ENCODE results near the gene IRX3.

The IRX3 gene

DNA sequence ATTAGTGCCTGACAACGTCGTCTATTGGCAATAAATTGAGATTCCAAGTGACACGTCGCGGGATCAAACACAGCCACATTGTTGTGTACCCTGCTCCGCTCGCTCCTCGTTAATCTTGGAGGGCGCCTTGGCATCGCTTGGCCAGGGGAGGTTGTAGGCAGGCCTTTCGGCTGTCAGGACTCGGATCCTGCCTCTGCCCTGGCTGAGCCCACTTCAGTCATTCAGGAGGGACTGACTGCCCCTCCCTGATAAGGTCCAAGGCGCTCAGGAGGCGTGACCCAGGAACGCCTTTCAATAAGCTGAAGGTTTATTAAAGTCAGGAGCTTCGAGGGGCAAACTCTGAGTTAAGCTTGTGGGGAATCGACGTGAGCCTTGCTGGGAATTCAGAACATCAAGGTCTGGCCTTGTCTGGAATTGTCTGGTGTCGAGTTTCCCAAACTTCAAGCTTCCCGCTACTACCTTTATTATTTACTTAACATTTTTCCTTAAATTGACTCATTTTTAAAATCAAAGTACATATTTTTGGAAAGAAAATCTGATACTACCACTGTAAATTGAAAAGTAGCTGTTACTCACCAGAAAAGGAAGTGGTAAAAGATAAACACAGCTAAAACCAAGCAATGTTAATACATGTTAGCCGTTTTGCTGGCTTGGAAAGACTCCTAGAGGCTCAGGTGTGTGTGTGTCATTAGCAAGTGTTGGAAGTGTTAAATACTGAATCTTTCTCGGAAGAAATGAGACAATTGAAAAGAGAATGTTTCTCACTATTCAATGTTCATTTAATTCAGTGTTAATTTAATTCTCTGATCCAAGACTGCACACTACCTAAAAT lies 5.3 kb upstream of the IRX3 start:
- no peak for ATAC-seq
- TF ChIP-seq CSRNP3 (CRISPR knock-in tag; IDR thresholded peaks at IDR 0.05) = no peak
- TF ChIP-seq ZFP30 (CRISPR knock-in tag; IDR thresholded peaks at IDR 0.05) = no peak
- no peak for TF ChIP-seq ZNF565 (CRISPR knock-in tag; conservative IDR thresholded peaks at IDR 0.05; ENCODE audit: low read depth)

DNA sequence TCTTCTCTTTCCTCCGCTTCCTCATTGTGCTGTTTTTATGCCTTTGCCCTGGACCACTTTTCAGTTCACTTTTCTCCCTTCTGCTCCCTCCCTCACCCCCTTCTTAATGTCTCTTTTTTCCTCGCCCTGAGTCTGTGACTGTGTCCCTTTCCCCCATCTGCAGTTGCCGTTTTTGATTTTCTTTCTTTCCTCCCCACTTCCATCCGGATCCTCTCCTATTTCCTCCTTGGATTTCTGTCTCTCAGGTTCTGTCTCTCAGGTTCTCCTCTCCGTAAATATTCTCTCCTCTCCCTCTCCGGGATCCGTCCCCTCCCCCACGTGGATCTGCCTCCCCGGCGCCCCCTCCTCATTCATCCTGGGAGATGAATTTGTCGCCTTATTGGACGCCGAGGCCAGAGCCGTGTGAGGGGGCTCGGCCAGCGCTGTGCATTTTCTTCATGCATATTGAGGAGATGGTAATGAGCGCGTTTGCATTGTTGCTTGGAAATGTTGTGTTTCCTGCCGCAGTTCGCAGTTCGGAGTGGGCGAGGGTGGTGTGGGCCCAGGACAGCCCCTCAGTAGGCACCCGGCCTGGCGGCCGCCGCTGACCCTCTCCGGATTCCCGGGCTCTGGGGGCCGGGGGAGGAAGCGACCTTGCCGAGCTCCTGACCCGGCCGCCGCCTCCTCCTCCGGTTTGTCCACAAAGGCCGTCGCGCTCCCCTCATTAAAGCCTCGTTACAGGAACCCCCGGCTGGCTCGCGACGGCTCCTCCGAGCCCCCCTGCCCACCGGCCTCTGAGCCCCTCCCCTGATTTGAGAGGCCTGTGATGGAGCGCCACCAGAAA lies 4.5 kb upstream of the IRX3 start:
- no peak for ATAC-seq
- TF ChIP-seq CSDC2 (CRISPR knock-in tag; IDR thresholded peaks at IDR 0.05) (no peak), ZNF70 (CRISPR knock-in tag; IDR thresholded peaks at IDR 0.05) (no peak), ZC3H10 (CRISPR knock-in tag; IDR thresholded peaks at IDR 0.05) (no peak), ZFP3 (CRISPR knock-in tag; IDR thresholded peaks at IDR 0.05) (no peak), SNAI2 (CRISPR knock-in tag; IDR thresholded peaks at IDR 0.05) (no peak), RARB (CRISPR knock-in tag; IDR thresholded peaks at IDR 0.05) (no peak), ISL1 (CRISPR knock-in tag; IDR thresholded peaks at IDR 0.05) (no peak), ARNTL (CRISPR knock-in tag; IDR thresholded peaks at IDR 0.05; ENCODE audit: borderline replicate concordance, low read depth) (no peak), ZNF565 (CRISPR knock-in tag; conservative IDR thresholded peaks at IDR 0.05; ENCODE audit: low read depth) (no peak), TCF4 (CRISPR knock-in tag; IDR thresholded peaks at IDR 0.05; ENCODE audit: borderline replicate concordance) (no peak), GLIS3 (CRISPR knock-in tag; IDR thresholded peaks at IDR 0.05) (no peak), OSR1 (CRISPR knock-in tag; IDR thresholded peaks at IDR 0.05) (no peak)
- TF ChIP-seq, protein P1, sequence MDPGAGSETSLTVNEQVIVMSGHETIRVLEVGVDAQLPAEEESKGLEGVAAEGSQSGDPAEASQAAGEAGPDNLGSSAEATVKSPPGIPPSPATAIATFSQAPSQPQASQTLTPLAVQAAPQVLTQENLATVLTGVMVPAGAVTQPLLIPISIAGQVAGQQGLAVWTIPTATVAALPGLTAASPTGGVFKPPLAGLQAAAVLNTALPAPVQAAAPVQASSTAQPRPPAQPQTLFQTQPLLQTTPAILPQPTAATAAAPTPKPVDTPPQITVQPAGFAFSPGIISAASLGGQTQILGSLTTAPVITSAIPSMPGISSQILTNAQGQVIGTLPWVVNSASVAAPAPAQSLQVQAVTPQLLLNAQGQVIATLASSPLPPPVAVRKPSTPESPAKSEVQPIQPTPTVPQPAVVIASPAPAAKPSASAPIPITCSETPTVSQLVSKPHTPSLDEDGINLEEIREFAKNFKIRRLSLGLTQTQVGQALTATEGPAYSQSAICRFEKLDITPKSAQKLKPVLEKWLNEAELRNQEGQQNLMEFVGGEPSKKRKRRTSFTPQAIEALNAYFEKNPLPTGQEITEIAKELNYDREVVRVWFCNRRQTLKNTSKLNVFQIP (CRISPR knock-in tag; IDR thresholded peaks at IDR 0.05; ENCODE audit: borderline replicate concordance, low read depth) = no peak
- TF ChIP-seq, protein P2, sequence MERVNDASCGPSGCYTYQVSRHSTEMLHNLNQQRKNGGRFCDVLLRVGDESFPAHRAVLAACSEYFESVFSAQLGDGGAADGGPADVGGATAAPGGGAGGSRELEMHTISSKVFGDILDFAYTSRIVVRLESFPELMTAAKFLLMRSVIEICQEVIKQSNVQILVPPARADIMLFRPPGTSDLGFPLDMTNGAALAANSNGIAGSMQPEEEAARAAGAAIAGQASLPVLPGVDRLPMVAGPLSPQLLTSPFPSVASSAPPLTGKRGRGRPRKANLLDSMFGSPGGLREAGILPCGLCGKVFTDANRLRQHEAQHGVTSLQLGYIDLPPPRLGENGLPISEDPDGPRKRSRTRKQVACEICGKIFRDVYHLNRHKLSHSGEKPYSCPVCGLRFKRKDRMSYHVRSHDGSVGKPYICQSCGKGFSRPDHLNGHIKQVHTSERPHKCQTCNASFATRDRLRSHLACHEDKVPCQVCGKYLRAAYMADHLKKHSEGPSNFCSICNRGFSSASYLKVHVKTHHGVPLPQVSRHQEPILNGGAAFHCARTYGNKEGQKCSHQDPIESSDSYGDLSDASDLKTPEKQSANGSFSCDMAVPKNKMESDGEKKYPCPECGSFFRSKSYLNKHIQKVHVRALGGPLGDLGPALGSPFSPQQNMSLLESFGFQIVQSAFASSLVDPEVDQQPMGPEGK (CRISPR knock-in tag; IDR thresholded peaks at IDR 0.05; ENCODE audit: borderline replicate concordance) = no peak

- TF ChIP-seq CSDC2 (CRISPR knock-in tag; IDR thresholded peaks at IDR 0.05) (no peak), ZC3H10 (CRISPR knock-in tag; IDR thresholded peaks at IDR 0.05) (no peak), SNAI2 (CRISPR knock-in tag; IDR thresholded peaks at IDR 0.05) (no peak)
Observed at GRCh38 chr16:54289945-54290832, 3.6 kb upstream of the IRX3 start.

GRCh38 chr16:54289242-54289944 lies 2.8 kb upstream of the IRX3 start:
- ATAC-seq = no peak
- TF ChIP-seq TSHZ2 (CRISPR knock-in tag; IDR thresholded peaks at IDR 0.05) (no peak), BACH2 (CRISPR knock-in tag; IDR thresholded peaks at IDR 0.05; ENCODE audit: borderline replicate concordance) (no peak), RARB (CRISPR knock-in tag; IDR thresholded peaks at IDR 0.05) (no peak), GLIS3 (CRISPR knock-in tag; IDR thresholded peaks at IDR 0.05) (no peak), ZNF70 (CRISPR knock-in tag; IDR thresholded peaks at IDR 0.05) (no peak), CSRNP3 (CRISPR knock-in tag; IDR thresholded peaks at IDR 0.05) (no peak), TOX (CRISPR knock-in tag; IDR thresholded peaks at IDR 0.05; ENCODE audit: borderline replicate concordance) (no peak), TCF4 (CRISPR knock-in tag; IDR thresholded peaks at IDR 0.05; ENCODE audit: borderline replicate concordance) (no peak), OSR1 (CRISPR knock-in tag; IDR thresholded peaks at IDR 0.05) (no peak), SNAI2 (CRISPR knock-in tag; IDR thresholded peaks at IDR 0.05) (no peak)
- TF ChIP-seq, protein P2 (CRISPR knock-in tag; IDR thresholded peaks at IDR 0.05; ENCODE audit: borderline replicate concordance) = no peak

More at GRCh38 chr16:54289945-54290832, 3.6 kb upstream of the IRX3 start:
- no peak for ATAC-seq

Measured in SK-N-SH treated with all-trans-retinoic acid at 6 μM for 48 hours (cell line).